LNCAP (cell line): ENCODE measurements around the gene UQCC2.

Experiments used
- TF ChIP-seq, protein P1 (sequence below): fragments of 450-650 bp; IDR thresholded peaks from 2 replicates; pipeline ENCODE4 v1.5.1; 2017; ENCODE audit warnings: mild to moderate bottlenecking

The UQCC2 gene

DNA sequence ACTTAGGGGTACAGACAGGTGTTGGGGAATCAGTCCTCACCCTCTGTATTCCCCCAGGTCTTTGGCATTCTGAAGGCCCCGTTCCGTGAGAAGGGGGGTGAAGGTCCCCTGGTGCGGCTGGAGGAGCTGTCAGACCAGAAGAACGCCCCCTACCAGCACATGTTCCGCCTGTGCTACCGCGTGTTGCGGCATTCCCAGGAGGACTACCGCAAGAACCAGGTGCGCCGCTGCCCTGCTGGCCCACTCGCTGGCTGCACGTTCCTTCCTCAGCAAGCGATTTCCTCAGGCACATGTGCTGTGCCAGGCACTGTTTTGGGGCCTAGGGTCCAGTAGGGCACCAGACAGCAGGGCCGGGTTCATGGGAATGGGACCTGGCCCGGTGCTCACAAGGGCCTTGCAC is 44.4 kb downstream of the UQCC2 start:
- TF ChIP-seq, protein P1, sequence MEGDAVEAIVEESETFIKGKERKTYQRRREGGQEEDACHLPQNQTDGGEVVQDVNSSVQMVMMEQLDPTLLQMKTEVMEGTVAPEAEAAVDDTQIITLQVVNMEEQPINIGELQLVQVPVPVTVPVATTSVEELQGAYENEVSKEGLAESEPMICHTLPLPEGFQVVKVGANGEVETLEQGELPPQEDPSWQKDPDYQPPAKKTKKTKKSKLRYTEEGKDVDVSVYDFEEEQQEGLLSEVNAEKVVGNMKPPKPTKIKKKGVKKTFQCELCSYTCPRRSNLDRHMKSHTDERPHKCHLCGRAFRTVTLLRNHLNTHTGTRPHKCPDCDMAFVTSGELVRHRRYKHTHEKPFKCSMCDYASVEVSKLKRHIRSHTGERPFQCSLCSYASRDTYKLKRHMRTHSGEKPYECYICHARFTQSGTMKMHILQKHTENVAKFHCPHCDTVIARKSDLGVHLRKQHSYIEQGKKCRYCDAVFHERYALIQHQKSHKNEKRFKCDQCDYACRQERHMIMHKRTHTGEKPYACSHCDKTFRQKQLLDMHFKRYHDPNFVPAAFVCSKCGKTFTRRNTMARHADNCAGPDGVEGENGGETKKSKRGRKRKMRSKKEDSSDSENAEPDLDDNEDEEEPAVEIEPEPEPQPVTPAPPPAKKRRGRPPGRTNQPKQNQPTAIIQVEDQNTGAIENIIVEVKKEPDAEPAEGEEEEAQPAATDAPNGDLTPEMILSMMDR = no peak

DNA sequence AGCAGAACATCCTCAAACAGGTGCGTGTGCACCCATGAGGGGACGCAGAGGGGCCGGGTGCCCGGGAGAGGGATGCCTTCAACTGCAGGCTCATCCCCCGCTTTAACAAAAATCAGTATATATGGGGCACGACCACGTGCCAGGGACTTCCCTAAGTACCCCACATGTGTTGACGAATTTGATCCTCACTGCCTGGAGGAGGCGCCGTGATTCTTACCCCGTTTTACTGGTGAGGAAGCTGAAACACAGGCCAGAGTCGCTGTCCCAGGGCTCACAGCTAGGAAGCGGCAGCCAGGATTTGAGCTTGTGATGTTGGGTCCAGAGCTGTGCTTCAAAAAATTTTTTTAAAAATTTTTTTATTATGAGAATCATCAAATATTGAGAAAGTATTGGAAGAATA is 45.5 kb downstream of the UQCC2 start:
- TF ChIP-seq, protein P1 = no peak

- TF ChIP-seq, protein P1 = no peak
Measured at GRCh38 chr6:33664506-33665057, 46.9 kb downstream of the UQCC2 start.

GRCh38 chr6:33663727-33664449 is 47.6 kb downstream of the UQCC2 start:
- TF ChIP-seq, protein P1 = no peak

DNA sequence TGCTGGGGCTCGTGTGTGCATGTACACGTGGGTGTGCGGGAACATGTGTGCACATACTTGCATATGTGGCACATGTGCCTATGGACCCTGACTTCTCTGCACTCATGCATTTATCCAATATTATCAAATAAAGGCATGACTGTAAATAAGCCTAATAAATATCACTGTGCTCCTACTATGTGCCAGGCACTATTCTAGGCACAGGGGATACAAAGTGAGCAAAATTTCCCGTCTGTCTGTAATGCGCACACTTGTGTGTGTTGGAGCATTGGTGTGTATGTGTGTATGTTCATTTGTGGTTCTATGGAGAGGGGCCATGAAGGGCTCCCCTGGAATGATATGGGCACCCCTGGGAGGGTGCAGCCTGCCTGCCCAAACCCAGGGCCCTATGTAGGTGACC is 48.5 kb downstream of the UQCC2 start:
- TF ChIP-seq, protein P1 = no peak

DNA sequence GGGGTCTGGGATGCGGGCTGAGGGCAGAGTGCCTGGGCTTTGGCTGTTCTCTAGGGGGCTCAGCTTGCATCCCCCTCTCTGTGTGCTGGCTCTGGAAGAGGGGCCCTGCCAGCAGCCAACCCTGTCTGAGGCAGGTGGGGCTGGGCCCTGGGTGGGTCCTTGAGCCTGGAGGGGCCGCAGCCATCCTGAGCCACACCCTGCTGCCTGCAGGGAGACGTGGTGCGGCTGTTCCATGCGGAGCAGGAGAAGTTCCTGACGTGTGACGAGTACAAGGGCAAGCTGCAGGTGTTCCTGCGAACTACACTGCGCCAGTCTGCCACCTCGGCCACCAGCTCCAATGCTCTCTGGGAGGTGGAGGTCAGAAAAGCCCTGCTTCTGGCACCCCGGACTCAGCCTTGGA is 49.2 kb downstream of the UQCC2 start:
- TF ChIP-seq, protein P1 = no peak

- TF ChIP-seq, protein P1 = no peak
Measured at GRCh38 chr6:33661106-33661838, 50.2 kb downstream of the UQCC2 start.
